NCI-H2107 (cell line): ENCODE data around the gene PICK1.
"Not testable (repeated sequence)": the region's sequence is repeated elsewhere in the genome, so short reads cannot be mapped to it uniquely, and the experiment has no call there.

Experiments used
- DNase-seq: peaks from one replicate; lab custom pipeline; 2025; lab: John Stamatoyannopoulos, UW

Gene PICK1

GRCh38 chr22:38115423-38116205 lies 58.4 kb downstream of the PICK1 start:
- DNase-seq, result no peak

GRCh38 chr22:38117556-38117955 lies 60.4 kb downstream of the PICK1 start:
- not testable (repeated sequence) for DNase-seq

- no peak for DNase-seq
Measured at GRCh38 chr22:38118182-38118581, 61.0 kb downstream of the PICK1 start.

- not testable (repeated sequence) for DNase-seq
Measured at GRCh38 chr22:38118747-38119146, 61.5 kb downstream of the PICK1 start.

GRCh38 chr22:38120359-38121110 lies 63.3 kb downstream of the PICK1 start:
- no peak for DNase-seq

- no peak for DNase-seq
Measured at GRCh38 chr22:38122616-38123015, 65.4 kb downstream of the PICK1 start.

GRCh38 chr22:38124236-38124974 lies 67.2 kb downstream of the PICK1 start:
- DNase-seq, result no peak

GRCh38 chr22:38125038-38125610 lies 67.9 kb downstream of the PICK1 start:
- DNase-seq, result no peak
